Epidermal melanocyte (primary cell): ENCODE measurements around the gene ASIP.
"Not testable (repeated sequence)": the region's sequence is repeated elsewhere in the genome, so short reads cannot be mapped to it uniquely, and the experiment has no call there.

ENCODE experiments used
- DNase-seq: peaks from one replicate; pipeline ENCODE4 v3.0.0; 2011; ENCODE audit warnings: low spot score; ENCODE audit not compliant: insufficient read length

ASIP gene

GRCh38 chr20:34240693-34241615, at the start of gene ASIP:
ASIP (plus strand) TSS chr20:34241423; CDS start chr20:34260375, 18,952 bp downstream.
- no peak for DNase-seq

GRCh38 chr20:34193051-34193450, 48.2 kb upstream of the ASIP start:
- DNase-seq: no peak

GRCh38 chr20:34199183-34199582, 42.0 kb upstream of the ASIP start:
- DNase-seq: no peak

GRCh38 chr20:34200023-34200422, 41.2 kb upstream of the ASIP start:
- no peak for DNase-seq

- no peak for DNase-seq
Observed at GRCh38 chr20:34201531-34201930, 39.7 kb upstream of the ASIP start.

GRCh38 chr20:34205172-34205880, 35.9 kb upstream of the ASIP start:
- DNase-seq: not testable (repeated sequence)

GRCh38 chr20:34209111-34209510, 32.1 kb upstream of the ASIP start:
- no peak for DNase-seq

- no peak for DNase-seq
Observed at GRCh38 chr20:34210271-34210670, 31.0 kb upstream of the ASIP start.

- DNase-seq: no peak
Observed at GRCh38 chr20:34211591-34211990, 29.6 kb upstream of the ASIP start.

- no peak for DNase-seq
Observed at GRCh38 chr20:34213213-34213612, 28.0 kb upstream of the ASIP start.

GRCh38 chr20:34215711-34216381, 25.4 kb upstream of the ASIP start:
- no peak for DNase-seq

- DNase-seq: no peak
Observed at GRCh38 chr20:34216382-34216742, 24.9 kb upstream of the ASIP start.

GRCh38 chr20:34220561-34220960, 20.7 kb upstream of the ASIP start:
- no peak for DNase-seq

- no peak for DNase-seq
Observed at GRCh38 chr20:34222208-34222607, 19.0 kb upstream of the ASIP start.

GRCh38 chr20:34224251-34224650, 17.0 kb upstream of the ASIP start:
- not testable (repeated sequence) for DNase-seq

GRCh38 chr20:34231634-34232033, 9.6 kb upstream of the ASIP start:
- DNase-seq: no peak

- DNase-seq: no peak
Observed at GRCh38 chr20:34232494-34233087, 8.6 kb upstream of the ASIP start.

GRCh38 chr20:34233687-34234086, 7.5 kb upstream of the ASIP start:
- no peak for DNase-seq

GRCh38 chr20:34235875-34236274, 5.3 kb upstream of the ASIP start:
- no peak for DNase-seq

- DNase-seq: no peak
Observed at GRCh38 chr20:34237942-34238341, 3.3 kb upstream of the ASIP start.

GRCh38 chr20:34240121-34240520, 1.1 kb upstream of the ASIP start:
- DNase-seq: no peak

GRCh38 chr20:34242015-34242414, 792 bp downstream of the ASIP start:
- not testable (repeated sequence) for DNase-seq
